ENCODE measurements around the gene SMYD3.

The SMYD3 gene

DNA sequence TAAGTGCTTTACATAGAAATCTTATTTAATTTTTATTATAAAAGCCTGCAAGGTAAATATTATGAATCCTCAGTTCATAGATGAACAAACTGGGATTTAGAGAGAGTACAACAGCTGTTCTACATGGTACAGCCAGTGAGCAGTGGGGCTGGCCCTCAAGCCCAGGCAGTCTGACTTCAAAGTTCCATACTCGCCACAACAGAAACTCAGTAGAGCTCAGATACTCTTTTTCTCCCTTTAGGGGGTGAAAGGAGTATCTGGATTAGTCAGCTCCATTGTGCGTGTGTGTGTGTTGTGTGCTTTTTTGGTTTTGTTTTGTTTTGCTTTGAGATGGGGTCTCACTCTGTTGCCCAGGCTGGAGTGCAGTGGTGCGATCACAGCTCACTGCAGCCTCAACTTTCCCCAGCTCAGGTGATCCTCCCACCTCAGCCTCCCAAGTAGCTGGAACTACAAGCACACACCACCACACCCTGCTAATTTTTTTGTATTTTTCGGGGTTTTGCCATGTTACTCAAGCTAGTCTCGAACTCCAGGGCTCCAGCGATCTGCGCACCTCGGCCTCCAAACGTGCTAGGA, 378.5 kb downstream of the SMYD3 start:
- DNase-seq: no peak

DNA sequence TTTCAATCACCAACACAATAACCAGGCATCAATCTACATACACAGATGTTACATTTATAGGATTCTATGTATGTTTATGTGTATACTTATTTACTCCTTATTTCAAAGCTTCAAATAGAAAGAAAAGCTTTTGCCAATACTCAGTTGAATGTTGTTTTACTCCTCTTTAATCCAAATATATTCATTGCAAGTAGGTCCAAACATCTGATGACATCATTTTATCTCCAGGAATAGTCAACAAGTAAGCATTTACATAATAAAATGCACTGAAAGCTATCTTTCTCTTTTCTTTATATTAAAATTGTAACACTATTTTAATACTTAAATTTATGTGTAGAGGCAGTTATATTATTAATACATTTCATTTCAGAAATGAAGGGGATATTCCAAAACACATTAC, 380.5 kb downstream of the SMYD3 start:
- no peak for DNase-seq

DNA sequence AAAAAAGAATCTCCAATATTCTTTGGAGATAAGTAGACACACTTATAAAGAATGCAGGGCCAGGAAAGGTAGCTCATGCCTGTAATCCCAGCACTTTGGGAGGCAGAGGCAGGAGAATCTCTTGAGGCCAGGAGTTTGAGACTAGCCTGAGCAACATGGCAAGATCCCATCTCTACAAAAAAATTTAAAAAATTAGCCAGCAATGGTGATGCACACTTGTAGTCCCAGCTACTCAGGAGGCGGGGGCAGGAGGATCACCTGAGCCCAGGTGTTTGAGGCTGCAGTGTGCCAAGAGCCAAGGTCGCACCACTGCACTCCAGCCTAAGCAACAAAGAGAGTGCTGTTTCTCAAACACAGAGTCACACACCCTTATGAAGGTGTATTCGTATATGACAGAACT, 385.0 kb downstream of the SMYD3 start:
- DNase-seq: no peak

DNA sequence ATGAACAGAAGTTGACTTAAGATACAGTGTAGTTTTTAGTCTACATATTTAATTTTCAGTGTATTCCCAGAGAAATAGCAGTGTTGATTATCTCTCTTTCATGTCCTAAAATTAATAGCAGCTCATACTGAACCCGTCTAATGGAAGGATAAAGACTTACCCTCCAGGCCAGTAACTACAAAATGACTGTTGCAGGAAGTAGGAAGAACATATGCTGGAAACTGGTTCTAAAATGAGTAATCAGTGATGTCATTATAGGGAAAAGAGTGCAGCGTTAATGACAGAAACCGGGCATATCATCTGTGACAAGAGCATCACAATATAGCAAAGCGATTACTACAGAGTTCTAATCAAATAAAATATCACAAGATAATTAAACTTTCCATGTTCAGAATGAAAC, 385.5 kb downstream of the SMYD3 start:
- DNase-seq: no peak

DNA sequence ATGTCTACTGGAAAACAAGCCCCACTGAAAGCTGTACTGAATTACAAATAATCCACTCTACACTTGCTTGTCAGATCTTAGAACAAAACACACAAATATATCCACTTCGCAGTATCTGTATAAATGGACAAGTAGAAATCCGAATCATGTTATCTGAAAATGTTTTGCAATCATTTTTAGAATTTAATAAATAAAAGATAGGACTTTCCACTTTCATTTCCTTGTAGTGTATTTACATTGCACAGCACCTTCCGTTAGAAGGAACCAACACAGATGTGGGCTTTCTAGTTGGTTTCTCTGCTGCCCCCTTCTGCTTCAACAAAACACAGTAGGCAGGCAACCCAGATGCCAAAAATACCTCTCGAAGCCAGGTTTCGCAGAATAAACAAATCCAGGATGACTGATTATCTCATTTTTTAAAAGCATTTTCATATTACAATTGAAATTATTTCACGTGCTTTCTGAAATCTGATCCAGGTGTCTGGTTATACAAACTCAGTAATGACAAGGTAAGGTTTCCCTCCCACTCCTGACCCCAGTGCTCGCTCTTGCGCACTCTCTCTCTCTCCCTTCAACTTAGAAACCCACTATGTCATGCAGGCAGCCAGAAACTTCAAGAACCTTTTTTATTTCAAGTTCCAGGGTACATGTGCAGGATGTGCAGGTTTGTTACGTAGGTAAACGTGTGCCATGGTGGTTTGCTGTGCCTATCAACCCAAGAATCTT, 389.9 kb downstream of the SMYD3 start:
- DNase-seq: peak; percentile 59

DNA sequence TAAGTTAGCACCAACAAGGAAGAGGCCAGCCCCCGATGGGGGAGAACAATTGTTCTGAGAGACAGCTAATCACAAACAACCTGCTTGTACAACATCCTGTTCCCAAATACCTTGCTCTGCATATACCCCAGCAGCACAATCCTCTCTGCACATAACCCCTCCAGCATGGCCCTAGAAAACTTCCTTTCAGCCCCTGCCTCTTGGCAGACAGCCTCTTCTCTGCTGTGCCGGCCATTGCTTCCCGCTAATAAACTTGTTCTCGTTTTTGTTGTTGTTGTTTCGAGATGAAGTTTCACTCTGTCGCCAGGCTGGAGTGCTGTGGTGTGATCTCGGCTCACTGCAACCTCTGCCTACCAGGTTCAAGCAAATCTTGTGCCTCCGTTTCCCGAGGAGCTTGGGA, 392.7 kb downstream of the SMYD3 start:
- DNase-seq: no peak

DNA sequence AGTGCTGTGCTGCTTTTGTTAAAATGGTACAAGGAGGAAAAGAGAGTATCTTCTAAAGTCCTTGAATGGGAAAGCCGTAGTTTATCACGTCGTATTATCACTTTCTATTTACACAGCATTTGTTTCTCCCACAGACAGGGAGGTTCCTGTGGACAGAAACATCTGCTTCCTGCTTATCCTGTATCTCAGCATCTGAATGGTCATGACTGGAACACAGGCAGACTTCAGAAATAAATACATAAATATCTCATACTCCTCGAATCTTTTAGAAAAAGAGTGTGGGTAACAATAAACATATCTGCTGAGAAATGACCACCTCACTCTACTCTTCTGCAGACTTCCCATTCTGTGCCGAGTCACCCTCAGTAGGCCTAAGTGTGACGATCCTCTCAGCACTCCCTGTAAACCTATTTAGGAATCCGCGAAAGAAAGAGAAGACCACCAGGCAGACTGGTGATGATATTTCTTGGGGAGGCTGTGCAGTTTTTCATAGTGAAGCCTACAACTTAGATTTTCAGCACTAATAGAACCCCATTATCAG, 393.5 kb downstream of the SMYD3 start:
- no peak for DNase-seq

DNA sequence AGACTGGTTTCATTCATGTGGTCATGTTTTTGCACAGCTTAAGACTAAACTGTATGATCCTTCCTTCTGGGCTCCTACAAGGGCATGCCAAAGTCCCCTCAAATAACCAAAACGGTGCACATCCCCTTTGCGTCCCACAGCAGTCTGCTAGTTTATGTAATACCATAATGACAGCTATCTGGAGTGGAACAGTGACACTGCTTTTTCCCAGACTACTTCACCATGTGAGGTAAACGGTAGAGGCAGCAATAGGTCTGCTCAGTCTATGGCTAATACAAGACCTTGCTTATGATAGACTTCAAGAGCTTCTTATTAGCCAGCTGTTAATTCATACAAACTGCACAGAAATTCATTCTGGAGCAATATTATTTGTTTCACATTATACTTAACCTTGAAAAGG, 395.5 kb downstream of the SMYD3 start:
- DNase-seq: no peak

DNA sequence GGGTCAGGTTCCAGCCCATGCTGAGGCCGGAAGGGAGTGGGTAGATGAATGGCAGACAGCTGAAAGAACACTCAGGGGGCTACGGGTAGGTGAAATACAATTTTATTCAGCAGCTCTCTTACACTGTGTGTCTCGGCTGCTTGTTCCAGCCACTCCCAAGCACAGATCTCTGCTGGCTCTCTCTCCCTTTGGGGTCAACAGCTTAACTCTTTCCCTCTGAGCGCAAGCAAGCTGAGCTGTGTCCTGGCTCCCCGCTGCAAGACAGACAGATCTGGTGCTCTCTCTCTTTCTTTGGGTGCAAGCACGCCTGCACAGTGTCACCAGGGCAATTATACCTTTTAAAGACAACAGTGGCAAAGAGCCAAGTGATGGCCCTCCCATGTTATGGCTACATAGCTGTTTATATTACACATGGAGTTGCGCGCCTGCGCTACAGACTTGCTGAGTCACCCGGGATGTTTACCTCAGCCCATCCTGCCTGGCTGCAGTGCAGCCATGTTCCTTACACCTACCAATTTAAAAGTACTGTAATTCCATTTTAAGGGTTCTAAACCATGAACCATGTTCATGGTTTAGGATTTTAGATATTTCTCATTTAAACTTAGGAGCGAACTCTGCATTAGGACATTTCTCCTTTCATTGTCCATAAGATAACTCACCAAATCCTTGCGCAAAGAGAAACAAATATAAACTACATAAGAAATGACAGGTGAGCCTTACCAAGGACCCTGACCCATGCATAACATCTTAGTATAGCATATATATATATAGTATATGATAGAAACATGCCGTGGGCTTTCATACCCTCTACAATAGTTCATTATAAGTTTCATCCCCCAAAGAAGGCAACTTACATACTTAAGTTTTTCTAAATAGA, 396.5 kb downstream of the SMYD3 start:
- DNase-seq: no peak

DNA sequence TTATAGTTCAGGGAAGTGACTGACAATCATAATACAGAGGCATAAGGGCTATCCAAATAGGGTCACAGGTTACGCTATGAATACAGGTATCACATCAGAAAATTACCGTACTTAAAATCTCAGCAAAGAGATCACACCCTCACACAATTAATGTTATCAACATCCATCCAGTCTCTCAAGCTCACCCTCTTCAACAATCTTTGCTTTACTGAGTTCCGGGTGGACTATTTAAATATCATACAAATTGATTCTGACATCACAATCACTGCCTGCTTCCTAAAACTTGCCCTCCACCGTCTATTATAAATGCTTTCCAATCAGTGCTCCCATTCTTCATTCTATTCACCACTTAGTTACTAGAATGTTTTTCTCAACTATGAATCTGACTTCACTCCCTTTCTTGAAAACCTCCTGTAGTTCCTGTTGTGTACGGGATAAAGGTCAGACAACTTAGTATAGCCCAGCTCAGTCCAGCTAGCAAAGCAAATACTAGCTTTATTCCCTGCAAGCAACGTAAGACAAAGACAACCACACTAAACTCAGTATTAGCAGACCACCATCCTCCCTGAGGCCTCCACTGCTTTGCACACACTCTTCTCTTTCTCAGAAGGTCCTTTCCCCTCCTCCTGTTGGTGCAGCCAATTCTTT, 398.7 kb downstream of the SMYD3 start:
- no peak for DNase-seq

DNA sequence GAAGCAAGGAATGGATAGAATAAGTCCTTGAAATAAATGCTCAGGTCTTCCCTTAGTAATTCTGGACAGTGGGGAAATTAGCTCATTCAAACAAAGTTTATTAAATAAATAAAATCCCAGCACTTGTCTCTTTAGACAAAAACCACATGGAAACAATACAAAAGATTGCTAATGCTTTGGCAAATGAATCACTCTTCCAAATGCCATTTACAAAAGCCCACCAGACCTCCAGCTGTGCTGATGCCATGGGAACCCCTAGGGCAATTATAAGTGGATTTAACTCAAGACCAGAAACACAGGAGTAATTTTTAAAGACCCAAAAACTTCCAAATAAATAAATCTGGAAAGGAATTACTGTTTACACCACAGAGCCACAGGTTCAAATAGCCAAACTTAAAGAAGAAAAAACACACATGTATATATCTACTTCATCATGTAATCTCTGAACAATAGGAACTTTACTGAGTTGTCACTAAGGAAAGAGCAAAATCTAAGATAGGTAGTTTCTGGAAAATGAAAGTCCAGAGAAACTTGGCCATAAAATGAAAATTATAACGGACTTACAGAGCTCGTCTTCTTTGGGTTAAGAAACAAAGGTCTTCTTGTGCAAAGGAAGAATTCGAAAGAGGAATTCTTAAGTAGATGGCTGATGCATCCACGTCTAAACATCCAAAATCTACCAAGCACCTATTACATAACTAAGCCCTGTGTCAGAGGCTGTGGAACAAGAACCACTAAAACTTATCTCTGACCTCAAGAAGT, 399.4 kb downstream of the SMYD3 start:
- DNase-seq: no peak

DNA sequence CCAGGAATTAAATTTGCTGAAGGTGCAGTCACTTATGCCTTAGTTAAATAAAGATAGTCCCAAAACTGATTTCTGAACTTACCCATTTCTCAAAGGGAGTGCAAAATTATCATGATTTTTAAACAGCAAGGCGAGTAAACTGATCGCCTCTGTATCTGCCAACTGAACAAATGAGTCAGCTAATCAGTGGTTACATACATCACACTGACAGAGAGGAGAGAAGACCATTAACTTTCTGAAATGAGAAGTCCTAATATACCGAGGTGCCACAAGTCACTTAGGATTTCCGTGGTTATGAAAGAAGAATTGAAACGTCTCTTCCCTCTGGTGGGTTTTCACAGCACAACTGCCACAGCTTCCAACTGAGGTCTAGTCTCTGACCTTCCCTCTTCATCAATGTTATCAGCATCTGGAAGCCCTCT, 400.7 kb downstream of the SMYD3 start:
- DNase-seq: no peak

DNA sequence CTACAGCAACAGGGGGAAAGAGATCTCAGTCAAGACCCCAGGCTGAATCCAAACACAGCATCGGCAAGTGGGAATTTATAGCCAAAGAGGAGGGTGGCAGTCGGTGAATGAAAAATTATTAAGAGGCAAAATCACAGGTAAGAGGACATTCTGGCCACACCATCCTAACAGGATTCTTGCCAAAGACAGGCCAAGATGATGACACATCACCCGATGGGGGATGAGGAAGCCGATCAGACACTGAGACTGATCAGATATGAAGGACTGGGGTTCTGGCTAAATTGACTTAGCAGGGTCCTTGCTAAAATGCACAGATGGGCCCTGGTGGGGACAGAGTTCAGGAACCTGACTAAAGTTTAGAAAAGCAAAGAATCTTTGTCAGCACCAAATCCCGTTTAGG, 402.2 kb downstream of the SMYD3 start:
- no peak for DNase-seq

DNA sequence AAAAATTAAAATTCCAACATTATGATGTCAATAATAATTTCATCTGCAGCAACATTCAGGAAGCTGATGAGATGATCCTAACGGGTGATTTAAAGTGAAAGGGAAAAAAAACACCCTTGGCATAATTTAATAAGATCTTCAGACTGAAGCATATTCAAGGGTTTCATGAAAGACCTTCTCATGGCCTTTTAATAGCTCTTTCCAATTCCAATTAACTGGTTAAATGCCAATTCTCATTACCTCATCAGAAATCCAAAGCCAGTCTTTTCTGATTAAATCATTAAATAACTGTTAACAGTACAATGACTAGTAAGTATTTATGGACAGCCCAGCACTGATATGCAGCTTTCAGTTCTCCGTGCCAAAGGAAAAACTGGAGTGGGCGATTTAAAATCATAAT, 407.5 kb downstream of the SMYD3 start:
- DNase-seq: no peak

DNA sequence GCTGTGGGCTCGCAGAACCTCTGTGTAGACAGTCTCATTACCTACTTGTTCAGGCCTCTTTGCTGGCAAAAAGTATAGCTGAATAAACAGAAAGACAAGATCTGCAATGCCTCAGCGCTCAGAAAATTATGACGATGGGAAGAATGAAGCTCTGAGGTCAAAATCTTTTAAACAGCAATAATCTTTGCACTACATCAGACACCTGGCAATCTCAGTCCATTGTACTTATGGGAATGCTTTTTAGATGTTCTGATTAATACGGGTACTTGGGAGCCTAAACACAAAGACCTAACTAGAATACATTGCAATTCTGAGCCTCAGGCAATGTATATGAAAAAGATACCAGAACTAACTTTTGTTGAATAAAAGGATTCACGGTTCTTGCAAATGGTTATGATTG, 410.7 kb downstream of the SMYD3 start:
- DNase-seq: no peak

DNA sequence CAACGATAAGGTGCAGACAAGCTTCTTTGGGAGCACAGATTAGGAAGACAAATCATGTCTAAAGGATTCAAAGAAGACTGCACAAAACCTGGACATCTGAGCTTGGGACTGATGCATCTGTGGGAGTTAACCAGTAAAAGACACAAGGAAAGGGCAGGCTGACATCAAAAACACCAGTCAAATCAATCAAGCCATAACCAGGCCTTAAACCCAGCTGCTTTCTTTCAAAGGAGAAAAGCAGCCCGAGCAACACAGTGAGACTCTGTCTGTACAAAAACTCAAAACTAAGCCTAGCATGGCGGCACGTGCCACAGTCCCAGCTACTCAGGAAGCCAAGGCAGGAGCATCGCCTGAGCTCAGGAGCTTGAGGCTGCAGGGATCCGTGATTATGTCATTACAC, 411.6 kb downstream of the SMYD3 start:
- no peak for DNase-seq

DNA sequence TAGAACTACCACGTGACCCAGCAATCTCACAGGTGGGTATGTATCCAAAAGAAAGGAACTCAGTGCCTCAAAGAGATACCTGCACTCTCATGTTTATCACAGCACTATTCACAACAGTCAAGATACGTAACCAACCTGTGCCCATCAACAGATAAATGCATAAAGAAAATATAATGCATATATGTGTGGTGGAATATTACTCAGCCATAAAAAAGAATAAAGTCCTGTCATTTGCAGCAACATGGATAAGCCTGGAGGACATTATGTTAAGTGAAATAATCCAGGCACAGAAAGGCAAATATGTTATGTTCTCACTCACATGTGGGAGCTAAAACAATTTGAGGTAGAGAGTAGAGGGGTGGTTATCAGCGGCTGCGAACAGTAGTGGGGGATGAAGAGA, 413.8 kb downstream of the SMYD3 start:
- DNase-seq: no peak

DNA sequence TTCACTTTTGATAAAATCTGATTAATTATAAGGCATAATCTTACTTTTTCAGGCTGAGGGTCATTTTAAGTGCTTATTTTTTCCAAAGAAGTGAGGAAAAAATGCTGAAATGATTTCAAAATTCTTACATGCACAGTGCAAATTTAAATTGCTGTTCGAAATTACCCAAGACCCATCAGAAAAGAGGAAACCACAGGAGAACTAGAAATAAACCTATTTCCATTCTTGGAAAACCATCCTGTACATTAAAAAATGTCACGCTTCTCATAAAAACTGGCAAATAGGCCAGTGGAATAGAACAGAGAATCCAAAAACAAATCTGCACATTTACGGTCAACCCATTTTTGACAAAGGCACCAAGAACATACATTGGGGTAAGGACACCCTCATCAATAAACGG, 414.9 kb downstream of the SMYD3 start:
- DNase-seq: no peak

DNA sequence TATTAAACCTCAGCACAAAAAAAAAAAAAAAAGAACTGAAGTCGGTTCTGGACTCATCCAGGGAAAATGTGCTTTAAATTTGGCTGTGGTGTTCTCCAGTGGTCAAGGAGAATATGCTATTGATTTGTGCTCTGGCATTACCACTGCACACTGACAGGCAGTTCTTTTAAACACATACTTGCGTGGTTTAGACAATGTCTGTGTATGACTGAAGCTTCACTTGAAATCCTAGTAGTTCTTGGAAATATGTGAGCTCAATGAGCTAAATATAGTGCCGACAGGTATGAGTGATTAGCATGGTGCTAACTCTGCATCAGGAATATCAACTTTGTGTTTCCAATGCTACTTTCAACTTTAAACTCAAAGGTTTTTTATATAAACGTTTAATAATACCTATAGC, 415.6 kb downstream of the SMYD3 start:
- no peak for DNase-seq

DNA sequence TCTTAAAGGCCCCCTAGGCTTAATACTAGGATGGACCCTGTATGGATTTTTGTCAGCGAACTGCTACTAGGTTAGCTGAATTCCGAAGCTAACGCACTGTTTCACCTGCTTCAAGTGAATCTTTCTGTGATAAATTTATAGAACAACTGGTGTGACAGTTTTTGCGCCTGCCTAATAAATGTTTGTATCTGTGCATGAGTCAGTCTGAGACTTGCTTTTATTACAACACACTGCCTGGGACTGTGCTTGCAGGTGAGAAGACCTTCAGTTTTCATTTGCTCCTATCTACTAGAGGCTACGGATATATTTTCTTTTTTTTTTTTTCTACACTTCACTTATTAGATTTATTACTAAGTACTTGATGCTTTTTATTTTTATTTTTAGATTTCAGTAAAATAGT, 420.9 kb downstream of the SMYD3 start:
- no peak for DNase-seq

DNA sequence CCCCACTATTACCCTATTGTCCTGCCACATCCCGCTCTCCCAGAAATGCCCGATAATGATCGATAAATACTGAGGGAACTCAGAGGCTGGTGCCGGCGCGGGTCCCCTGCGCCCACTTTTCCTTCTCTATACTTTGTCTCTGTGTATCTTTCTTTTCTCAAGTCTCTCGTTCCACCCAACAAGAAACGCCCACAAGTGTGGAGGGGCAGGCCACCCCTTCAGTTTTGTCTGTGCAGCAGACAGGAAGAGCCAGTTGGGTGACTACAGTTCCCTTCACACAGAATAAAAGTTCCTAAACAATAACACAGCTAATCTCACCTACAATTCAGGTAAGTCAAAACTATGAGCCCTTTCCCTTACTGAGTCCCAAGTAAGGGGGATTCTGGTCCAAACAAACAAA, 423.7 kb downstream of the SMYD3 start:
- DNase-seq: no peak

DNA sequence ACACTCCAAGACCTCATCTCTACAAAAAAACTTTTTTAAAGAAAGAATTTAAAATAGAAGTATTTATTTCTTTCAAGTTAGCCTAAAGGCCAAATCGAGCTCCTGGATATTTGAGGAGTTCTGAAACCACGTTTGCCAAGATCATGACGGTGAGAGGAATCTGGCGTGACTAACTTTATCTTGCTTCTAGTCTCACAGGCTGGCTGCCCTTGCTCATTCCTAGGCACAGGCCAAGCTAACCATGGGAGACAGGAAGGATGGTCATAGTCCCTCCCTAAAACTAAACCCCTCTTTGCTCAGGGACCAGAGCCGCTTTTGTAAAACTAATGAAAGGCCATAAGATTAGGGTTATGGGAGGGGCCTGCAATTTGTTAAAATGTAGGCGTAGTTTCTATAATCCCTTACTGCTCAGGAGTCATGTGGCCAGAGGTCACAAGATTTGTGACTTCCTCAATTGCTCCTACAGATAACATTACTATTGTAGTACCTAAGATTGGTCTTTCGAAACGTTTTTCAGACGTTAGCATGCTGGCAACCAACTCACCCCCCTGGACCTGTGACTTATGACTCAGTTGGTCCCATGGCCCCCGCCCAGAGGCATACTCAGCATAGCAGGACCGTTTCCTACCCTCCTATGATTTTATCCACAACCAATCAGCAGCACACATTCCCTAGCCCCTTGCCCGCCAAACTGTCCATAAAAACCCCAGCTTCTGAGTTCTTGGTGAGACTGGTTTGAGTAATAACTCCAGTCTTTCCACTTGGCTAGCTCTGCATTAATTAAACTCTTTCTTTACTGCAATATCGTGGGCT, 425.0 kb downstream of the SMYD3 start:
- DNase-seq: no peak

Data from CD4-positive, alpha-beta T cell treated with Interleukin-21 for 1 hour (primary cell).